ENCODE data around the gene PLAC8L1. TPM values are rescaled to one million over a fixed set of nuclear protein-coding genes. Genes with fewer than 3 reads are reported as not detected.
A peak's percentile ranks its signal among the peaks of the same experiment; 100 is the strongest.

PLAC8L1 gene
- total and polyA plus RNA-seq, 3 experiments from 2014 or later: 0.53 to 0.96 TPM; not detected in 1

DNA sequence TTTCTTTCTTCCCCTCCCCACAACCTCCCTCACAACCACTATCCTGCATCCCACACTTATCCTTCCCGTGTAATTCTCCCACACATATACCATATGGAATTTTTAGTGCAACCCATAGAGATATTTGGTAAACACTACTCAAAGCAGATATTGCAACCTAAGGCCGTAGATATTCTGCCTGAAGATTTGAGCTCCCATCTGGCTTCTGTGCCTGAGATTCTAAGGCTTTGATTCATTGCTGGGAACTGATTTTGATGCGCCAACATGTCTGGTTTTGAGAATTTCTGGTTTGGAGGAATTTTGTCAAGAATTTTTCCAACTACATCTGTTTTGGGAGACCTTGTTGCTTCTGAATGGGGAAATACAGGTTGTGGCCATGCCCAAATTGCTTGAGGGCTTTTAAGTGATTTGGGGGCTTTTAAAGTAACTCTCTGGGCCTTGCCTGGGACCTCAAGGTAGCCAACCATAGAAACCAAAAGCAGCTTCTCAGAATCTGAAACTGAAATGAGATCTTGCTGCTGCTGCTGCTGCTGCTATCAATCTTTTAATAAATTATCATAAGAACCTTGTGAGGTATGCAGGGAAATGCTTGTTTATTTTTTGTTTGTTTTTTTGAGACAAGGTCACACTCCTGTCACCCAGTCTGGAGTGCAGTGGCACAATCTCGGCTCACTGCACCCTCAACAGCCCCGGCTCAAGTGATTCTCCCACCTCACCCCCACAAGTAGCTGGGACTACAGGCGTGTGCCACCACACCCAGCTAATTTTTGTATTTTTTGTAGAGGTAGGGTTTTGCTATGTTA, 36.2 kb downstream of the PLAC8L1 start:
- Histone ChIP-seq H3K27ac (ENCODE audit: low read depth, low read length) (no peak overlapping the region), H3K4me3 (ENCODE audit: low read length) (no peak overlapping the region), H3K36me3 (ENCODE audit: insufficient read depth, low read length) (no peaks in the 10 kb centered on the region), H3K9me3 (ENCODE audit: low read length) (no peaks in the 10 kb centered on the region), H3K27me3 (ENCODE audit: insufficient read depth, low read length, poor library complexity, severe bottlenecking) (no peaks in the 10 kb centered on the region), H3K4me1 (ENCODE audit: insufficient read depth, low read length) (no peaks in the 10 kb centered on the region)
- DNase-seq: no peak
- Mint-ChIP-seq H3K27me3 (peaks cover 2 to 8% of the 10 kb centered on the region in 2 donors), H3K4me3 (no peak overlapping the region), H3K9me3 (no peaks in the 10 kb centered on the region), H3K36me3 (no peaks in the 10 kb centered on the region), H3K27ac (no peak overlapping the region), H3K4me1 (peaks cover 0 to 2% (median 0%) of the 10 kb centered on the region in 3 donors)
- POLR2A ChIA-PET: interaction anchor here (0.6 kb wide), 1 partner anchor 608 kb away, joined by 3 read pairs; no protein-coding TSS in a partner anchor
- CTCF ChIA-PET: no interaction called here

- CTCF ChIA-PET: no interaction called here
- POLR2A ChIA-PET: no interaction called here
- Mint-ChIP-seq H3K27ac (no peak overlapping the region), H3K36me3 (no peaks in the 10 kb centered on the region), H3K4me1 (peaks cover 0 to 2% (median 0%) of the 10 kb centered on the region in 3 donors), H3K9me3 (no peaks in the 10 kb centered on the region), H3K4me3 (no peak overlapping the region), H3K27me3 (peaks cover 2 to 4% of the 10 kb centered on the region in 2 donors)
- Histone ChIP-seq H3K36me3 (ENCODE audit: insufficient read depth, low read length) (no peaks in the 10 kb centered on the region), H3K9me3 (ENCODE audit: low read length) (no peaks in the 10 kb centered on the region), H3K27ac (ENCODE audit: low read depth, low read length) (no peak overlapping the region), H3K4me1 (ENCODE audit: insufficient read depth, low read length) (no peaks in the 10 kb centered on the region), H3K4me3 (ENCODE audit: low read length) (no peak overlapping the region), H3K27me3 (ENCODE audit: insufficient read depth, low read length, poor library complexity, severe bottlenecking) (no peaks in the 10 kb centered on the region)
- no peak for DNase-seq
Observed at GRCh38 chr5:146068206-146068605, 37.2 kb downstream of the PLAC8L1 start.

GRCh38 chr5:146066968-146067367, 38.4 kb downstream of the PLAC8L1 start:
- Mint-ChIP-seq H3K9me3 (no peaks in the 10 kb centered on the region), H3K27ac (peak overlapping the region in 1 of 8 donors; percentile 74), H3K4me1 (peaks cover 0 to 2% (median 0%) of the 10 kb centered on the region in 3 donors), H3K4me3 (no peak overlapping the region), H3K27me3 (peaks cover 2 to 4% of the 10 kb centered on the region in 2 donors), H3K36me3 (no peaks in the 10 kb centered on the region)
- ChIA-PET CTCF (no interaction called here), POLR2A (no interaction called here)
- H3K4me1 ChIP-seq (ENCODE audit: insufficient read depth, low read length): no peaks in the 10 kb centered on the region
- H3K4me3 ChIP-seq (ENCODE audit: low read length): no peak overlapping the region
- H3K27ac ChIP-seq (ENCODE audit: low read depth, low read length): no peak overlapping the region
- DNase-seq: no peak
- no peaks in the 10 kb centered on the region for H3K36me3 ChIP-seq (ENCODE audit: insufficient read depth, low read length)
- H3K9me3 ChIP-seq (ENCODE audit: low read length): no peaks in the 10 kb centered on the region
- H3K27me3 ChIP-seq (ENCODE audit: insufficient read depth, low read length, poor library complexity, severe bottlenecking): no peaks in the 10 kb centered on the region

DNA sequence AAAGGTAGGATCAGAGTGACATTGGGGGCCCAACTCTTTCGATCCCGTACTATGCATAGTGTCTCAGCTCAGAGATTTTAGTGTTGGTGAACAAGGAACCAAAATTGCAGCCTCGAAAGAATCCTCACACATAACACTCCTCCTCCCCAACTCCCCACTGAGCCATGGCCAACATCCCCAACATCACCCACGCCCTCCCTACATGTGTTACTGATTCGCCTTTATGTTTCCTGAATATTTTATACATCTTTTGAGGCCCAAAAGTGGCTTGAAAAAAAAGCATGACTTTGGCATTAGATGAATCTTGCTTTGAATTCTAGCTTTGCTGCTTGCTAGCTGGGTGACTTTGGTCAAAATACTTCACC, 45.2 kb downstream of the PLAC8L1 start:
- Histone ChIP-seq H3K4me3 (ENCODE audit: low read length) (no peak overlapping the region), H3K27me3 (ENCODE audit: insufficient read depth, low read length, poor library complexity, severe bottlenecking) (no peaks in the 10 kb centered on the region), H3K27ac (ENCODE audit: low read depth, low read length) (no peak overlapping the region), H3K9me3 (ENCODE audit: low read length) (no peaks in the 10 kb centered on the region), H3K36me3 (ENCODE audit: insufficient read depth, low read length) (no peaks in the 10 kb centered on the region), H3K4me1 (ENCODE audit: insufficient read depth, low read length) (no peaks in the 10 kb centered on the region)
- H3K36me3 Mint-ChIP-seq: no peaks in the 10 kb centered on the region
- no peak for DNase-seq
- CTCF ChIA-PET: no interaction called here
- H3K27me3 Mint-ChIP-seq: peaks cover 4 to 10% of the 10 kb centered on the region in 2 donors
- H3K4me3 Mint-ChIP-seq: no peak overlapping the region
- POLR2A ChIA-PET: no interaction called here
- H3K9me3 Mint-ChIP-seq: no peaks in the 10 kb centered on the region
- H3K4me1 Mint-ChIP-seq: peaks cover 0 to 2% (median 0%) of the 10 kb centered on the region in 3 donors
- no peak overlapping the region for H3K27ac Mint-ChIP-seq

DNA sequence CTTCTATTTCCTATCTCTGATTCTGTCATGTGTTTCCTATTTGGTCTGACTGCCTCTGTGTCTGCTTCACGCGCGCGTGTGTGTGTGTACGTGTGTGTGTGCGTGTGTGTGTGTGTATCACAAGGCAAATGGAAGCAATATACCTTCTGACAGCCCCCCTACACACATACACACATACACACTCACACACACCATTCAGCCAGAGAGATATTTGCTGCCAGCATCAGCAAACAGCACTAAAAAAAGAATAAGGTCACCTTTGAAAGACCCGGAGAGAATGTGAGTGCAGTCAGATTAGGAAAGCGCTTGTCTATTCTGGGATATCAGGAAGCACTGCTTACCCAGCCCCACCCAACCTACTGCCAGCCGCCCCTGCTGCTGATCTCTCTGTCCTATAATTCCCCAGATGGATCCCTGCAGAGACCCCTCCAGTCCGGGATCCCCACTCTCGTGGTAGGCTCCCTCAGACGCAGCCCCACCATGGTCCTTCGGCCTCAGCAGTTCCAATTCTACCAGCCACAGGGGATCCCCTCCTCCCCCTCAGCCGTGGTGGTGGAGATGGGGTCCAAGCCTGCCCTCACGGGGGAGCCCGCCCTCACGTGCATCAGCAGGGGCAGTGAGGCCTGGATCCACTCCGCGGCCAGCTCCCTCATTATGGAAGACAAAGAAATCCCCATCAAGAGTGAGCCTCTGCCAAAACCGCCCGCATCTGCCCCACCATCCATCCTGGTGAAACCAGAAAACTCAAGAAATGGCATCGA, 45.7 kb downstream of the PLAC8L1 start:
- H3K27me3 Mint-ChIP-seq: peaks cover 4 to 10% of the 10 kb centered on the region in 2 donors
- no peak overlapping the region for H3K4me3 Mint-ChIP-seq
- Histone ChIP-seq H3K4me3 (ENCODE audit: low read length) (no peak overlapping the region), H3K27me3 (ENCODE audit: insufficient read depth, low read length, poor library complexity, severe bottlenecking) (no peaks in the 10 kb centered on the region), H3K9me3 (ENCODE audit: low read length) (no peaks in the 10 kb centered on the region), H3K4me1 (ENCODE audit: insufficient read depth, low read length) (no peaks in the 10 kb centered on the region), H3K27ac (ENCODE audit: low read depth, low read length) (no peak overlapping the region), H3K36me3 (ENCODE audit: insufficient read depth, low read length) (no peaks in the 10 kb centered on the region)
- no peaks in the 10 kb centered on the region for H3K4me1 Mint-ChIP-seq
- H3K9me3 Mint-ChIP-seq: no peaks in the 10 kb centered on the region
- no peak for DNase-seq
- no peaks in the 10 kb centered on the region for H3K36me3 Mint-ChIP-seq
- H3K27ac Mint-ChIP-seq: no peak overlapping the region
- POLR2A ChIA-PET: no interaction called here
- CTCF ChIA-PET: no interaction called here

DNA sequence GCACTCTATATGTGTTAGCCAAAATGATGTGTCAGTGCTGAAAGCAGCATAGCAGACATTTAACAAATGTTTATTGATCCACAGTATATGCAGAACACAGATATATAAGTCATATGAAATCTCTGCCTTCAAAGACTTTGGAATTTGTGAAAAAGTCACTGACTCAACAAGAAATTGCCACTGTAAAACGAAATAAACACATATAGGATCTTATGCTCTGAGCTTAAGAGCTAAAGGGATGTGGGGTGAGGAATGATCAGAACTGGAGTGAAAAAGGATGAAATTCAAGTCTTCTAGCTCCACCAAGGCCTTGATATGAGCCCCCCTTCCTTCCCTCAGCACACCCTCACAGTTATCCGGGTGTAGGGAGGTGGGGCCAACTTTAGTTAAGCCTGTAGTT, 49.9 kb downstream of the PLAC8L1 start:
- Histone ChIP-seq H3K4me1 (ENCODE audit: insufficient read depth, low read length) (no peaks in the 10 kb centered on the region), H3K27ac (ENCODE audit: low read depth, low read length) (no peak overlapping the region), H3K27me3 (ENCODE audit: insufficient read depth, low read length, poor library complexity, severe bottlenecking) (no peaks in the 10 kb centered on the region), H3K9me3 (ENCODE audit: low read length) (no peaks in the 10 kb centered on the region), H3K4me3 (ENCODE audit: low read length) (no peak overlapping the region), H3K36me3 (ENCODE audit: insufficient read depth, low read length) (no peaks in the 10 kb centered on the region)
- ChIA-PET POLR2A (no interaction called here), CTCF (interaction anchor here (0.8 kb wide), 1 partner anchor 28 kb away, joined by 3 read pairs; no protein-coding TSS in a partner anchor)
- Mint-ChIP-seq H3K36me3 (no peaks in the 10 kb centered on the region), H3K4me3 (no peak overlapping the region), H3K27me3 (peaks cover 9 to 10% of the 10 kb centered on the region in 2 donors), H3K27ac (no peak overlapping the region), H3K4me1 (no peaks in the 10 kb centered on the region), H3K9me3 (no peaks in the 10 kb centered on the region)
- DNase-seq: no peak

DNA sequence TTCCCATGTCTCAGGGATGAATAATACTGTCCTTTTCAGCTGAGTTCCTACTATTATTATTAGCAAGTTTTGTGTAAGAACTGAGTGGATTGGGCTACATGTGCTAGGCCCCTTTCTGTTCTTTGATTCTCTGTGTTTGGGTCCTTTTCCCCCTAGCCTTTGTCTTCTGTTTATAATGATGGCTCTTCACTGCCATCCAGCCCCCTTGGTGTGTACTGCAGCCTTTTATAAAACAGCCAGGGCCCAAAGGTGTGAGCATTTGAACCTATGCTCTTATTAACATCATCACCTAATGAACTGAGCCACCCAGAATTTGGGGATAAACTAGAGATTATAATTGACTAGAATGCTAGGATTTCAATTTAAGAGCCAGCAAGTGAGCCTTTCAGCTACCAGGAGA, 52.6 kb downstream of the PLAC8L1 start:
- Histone ChIP-seq H3K36me3 (ENCODE audit: insufficient read depth, low read length) (no peaks in the 10 kb centered on the region), H3K4me3 (ENCODE audit: low read length) (no peak overlapping the region), H3K27ac (ENCODE audit: low read depth, low read length) (no peak overlapping the region), H3K27me3 (ENCODE audit: insufficient read depth, low read length, poor library complexity, severe bottlenecking) (no peaks in the 10 kb centered on the region), H3K4me1 (ENCODE audit: insufficient read depth, low read length) (no peaks in the 10 kb centered on the region), H3K9me3 (ENCODE audit: low read length) (no peaks in the 10 kb centered on the region)
- H3K4me3 Mint-ChIP-seq: no peak overlapping the region
- no peak overlapping the region for H3K27ac Mint-ChIP-seq
- POLR2A ChIA-PET: no interaction called here
- H3K4me1 Mint-ChIP-seq: no peaks in the 10 kb centered on the region
- DNase-seq: no peak
- no peaks in the 10 kb centered on the region for H3K36me3 Mint-ChIP-seq
- CTCF ChIA-PET: no interaction called here
- H3K27me3 Mint-ChIP-seq: peaks cover 5 to 6% of the 10 kb centered on the region in 2 donors
- H3K9me3 Mint-ChIP-seq: no peaks in the 10 kb centered on the region

GRCh38 chr5:146051678-146052077, 53.7 kb downstream of the PLAC8L1 start:
- Mint-ChIP-seq H3K9me3 (no peaks in the 10 kb centered on the region), H3K27ac (no peak overlapping the region), H3K4me1 (no peaks in the 10 kb centered on the region), H3K4me3 (no peak overlapping the region), H3K27me3 (peaks cover 5 to 6% of the 10 kb centered on the region in 2 donors), H3K36me3 (no peaks in the 10 kb centered on the region)
- CTCF ChIA-PET: interaction anchor here (1.1 kb wide), 1 partner anchor 11 kb away, joined by 5 read pairs; no protein-coding TSS in a partner anchor
- no peaks in the 10 kb centered on the region for H3K27me3 ChIP-seq (ENCODE audit: insufficient read depth, low read length, poor library complexity, severe bottlenecking)
- no peak overlapping the region for H3K4me3 ChIP-seq (ENCODE audit: low read length)
- no peaks in the 10 kb centered on the region for H3K4me1 ChIP-seq (ENCODE audit: insufficient read depth, low read length)
- DNase-seq: no peak
- H3K36me3 ChIP-seq (ENCODE audit: insufficient read depth, low read length): no peaks in the 10 kb centered on the region
- no peaks in the 10 kb centered on the region for H3K9me3 ChIP-seq (ENCODE audit: low read length)
- POLR2A ChIA-PET: no interaction called here
- no peak overlapping the region for H3K27ac ChIP-seq (ENCODE audit: low read depth, low read length)

All from CD8-positive, alpha-beta memory T cell (primary cell).